GM12872 (cell line): ENCODE results near the gene SETD3.

Experiments
- TF ChIP-seq, protein P1 (sequence below): IDR thresholded peaks from 3 replicates; pipeline ENCODE4 v1.5.1; 2011; ENCODE audit warnings: low read depth, mild to moderate bottlenecking, low read length, moderate library complexity; ENCODE audit not compliant: insufficient read depth

Gene SETD3

DNA sequence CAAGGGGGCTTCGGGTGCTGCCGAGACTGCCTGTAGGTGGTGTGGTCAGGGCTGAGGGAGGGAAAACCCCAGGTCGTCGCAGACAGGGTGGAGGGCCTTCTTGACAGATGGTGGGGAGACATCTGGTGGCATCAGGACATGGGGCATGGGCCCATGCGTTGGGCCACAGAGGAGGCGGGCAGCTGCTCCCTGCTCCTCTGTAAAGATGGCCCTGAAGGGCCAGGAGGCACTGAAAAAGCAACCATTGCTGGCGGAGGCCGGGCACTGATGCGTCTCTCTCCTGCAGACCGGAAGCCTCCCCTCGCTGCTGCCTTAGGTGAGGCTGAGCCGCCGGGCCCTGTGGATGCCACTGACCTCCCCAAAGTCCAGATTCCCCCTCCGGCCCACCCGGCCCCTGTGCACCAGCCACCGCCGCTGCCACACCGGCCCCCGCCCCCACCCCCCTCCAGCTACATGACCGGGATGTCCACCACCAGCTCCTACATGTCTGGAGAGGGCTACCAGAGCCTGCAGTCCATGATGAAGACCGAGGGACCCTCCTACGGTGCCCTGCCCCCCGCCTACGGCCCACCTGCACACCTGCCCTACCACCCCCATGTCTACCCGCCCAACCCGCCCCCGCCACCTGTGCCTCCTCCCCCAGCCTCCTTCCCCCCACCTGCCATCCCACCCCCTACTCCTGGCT, 29.4 kb upstream of the SETD3 start:
- TF ChIP-seq, protein P1, sequence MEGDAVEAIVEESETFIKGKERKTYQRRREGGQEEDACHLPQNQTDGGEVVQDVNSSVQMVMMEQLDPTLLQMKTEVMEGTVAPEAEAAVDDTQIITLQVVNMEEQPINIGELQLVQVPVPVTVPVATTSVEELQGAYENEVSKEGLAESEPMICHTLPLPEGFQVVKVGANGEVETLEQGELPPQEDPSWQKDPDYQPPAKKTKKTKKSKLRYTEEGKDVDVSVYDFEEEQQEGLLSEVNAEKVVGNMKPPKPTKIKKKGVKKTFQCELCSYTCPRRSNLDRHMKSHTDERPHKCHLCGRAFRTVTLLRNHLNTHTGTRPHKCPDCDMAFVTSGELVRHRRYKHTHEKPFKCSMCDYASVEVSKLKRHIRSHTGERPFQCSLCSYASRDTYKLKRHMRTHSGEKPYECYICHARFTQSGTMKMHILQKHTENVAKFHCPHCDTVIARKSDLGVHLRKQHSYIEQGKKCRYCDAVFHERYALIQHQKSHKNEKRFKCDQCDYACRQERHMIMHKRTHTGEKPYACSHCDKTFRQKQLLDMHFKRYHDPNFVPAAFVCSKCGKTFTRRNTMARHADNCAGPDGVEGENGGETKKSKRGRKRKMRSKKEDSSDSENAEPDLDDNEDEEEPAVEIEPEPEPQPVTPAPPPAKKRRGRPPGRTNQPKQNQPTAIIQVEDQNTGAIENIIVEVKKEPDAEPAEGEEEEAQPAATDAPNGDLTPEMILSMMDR, result no peak

DNA sequence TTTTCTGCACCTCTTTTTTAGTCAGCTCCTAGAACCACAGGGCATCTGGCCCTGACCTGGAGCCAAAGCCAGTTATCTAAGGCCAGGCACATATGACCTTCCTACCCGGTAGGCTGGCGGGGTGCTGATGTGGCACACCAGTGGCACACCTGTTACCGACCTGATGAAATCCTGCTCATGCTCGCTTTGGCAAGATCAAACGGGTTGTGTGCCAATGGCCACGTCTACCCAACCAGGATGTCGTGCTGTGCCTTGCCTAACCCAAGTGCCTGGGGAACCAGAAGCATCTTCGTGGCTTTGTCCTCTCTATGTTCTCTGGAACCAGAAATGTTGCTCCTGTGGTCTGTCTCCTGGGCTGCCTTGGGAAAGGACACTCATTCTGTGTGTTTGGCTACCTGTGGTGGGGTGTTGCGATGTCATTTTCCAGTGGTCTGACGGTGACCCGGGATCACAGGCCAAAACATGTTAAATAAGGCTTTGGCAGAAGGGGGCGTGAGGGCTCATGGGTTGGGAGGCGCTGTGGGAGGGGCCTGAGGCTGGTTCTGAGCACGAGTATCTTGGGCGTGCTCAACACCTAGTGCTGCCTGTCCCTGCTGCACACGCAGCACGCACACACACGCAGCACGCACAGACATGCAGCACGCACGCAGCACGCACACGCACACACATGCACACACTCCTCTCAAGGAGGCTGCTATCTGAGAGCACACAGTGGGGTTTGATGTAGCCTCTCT, 28.4 kb upstream of the SETD3 start:
- TF ChIP-seq, protein P1, result no peak

GRCh38 chr14:99507860-99508640, 27.4 kb upstream of the SETD3 start:
- TF ChIP-seq, protein P1, result no peak

DNA sequence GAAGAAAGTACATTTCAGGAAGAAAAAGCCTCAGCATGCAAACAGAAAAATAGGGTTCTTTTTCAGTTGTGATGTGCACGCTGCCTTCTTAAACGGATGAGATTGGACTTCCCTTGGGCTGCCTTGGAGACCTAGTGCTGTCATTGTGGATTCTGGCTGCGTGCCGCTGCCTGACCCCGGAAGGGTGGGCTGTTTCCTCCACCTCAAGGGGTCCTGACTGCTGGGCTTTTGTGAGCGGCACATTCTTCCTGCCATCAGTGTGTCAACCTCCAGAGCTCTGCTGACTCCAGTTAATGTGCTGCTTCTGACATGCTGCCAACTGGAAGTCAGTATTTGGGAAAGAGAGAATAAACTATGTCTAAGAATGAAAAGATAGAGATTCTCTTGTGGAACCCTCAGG, 25.6 kb upstream of the SETD3 start:
- TF ChIP-seq, protein P1, result no peak

DNA sequence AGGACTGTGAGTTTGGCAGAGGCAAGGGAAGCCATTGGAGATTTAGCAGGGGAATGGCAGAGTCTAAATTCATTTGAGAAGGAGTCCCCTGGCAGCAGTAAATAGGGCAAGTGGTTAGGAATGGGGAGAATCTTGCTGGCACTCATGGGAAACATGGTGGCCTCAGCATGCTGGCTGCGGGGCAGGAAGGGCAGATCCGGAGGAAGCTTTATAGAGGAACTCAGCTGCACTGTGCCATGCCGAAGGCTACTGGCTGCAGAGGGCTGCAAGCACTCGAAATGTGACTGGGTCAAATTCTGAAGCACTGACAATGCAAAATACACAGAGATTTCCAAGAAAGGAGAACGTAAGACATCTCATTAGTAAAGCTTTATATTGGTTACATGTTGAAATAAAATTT, 24.4 kb upstream of the SETD3 start:
- TF ChIP-seq, protein P1, result no peak

DNA sequence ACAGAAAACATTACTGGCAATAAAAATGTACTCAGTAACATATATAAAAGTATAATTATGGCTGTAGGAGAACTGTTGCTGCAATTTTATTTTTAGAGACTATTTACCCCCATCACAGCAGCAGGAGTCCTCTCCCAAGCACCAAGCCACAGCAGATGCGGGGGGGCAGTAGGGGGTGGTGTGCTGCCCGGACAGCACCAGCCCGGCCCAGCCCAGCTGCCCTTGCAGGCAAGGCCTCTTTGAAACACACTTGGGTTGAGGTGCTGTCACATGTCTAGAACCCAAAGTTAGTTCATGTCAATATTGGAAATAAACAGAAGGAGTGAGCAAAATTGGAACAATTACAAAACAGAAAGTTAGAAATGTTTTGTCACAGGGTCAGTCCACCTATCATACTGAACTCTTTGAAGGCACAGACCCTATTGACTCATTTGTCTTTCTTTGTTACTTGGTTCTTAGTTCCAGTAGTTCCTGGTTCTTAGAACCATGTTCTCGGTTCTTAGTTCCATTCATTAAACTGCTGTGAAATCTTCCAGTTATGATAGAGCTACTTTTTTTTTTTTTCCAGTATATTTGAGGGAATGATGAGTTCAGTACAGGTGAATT, 23.3 kb upstream of the SETD3 start:
- TF ChIP-seq, protein P1, result no peak

DNA sequence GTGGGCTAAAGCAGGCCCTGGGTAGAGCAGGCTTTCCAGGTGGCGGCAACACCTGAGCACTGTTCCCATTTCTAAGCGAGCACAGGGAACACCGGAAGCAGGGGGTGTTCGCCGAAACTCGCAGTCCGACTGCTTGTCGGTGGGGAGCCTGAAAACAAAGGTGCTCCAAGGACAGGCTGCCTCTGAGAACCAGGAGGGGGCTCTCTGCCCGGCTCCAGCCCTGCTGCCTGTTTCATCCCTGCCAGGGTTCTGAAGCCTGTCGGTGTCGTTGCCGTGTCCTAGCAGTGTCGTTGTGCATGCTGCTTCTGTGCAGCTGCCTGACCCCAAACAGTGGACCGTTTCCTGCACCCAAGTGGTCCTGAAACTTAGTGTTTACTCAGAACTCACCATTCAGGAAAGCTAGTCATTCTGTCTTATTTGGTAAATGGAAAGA, 22.3 kb upstream of the SETD3 start:
- TF ChIP-seq, protein P1, result no peak
